K562 (cell line): Measurements from ENCODE around the gene MYO1B. TPM values are rescaled to one million over a fixed set of nuclear protein-coding genes. Genes with fewer than 3 reads are reported as not detected.

Experiments used
- ATAC-seq: fragments of 200-7000 bp; cut with Tn5 transposase; 3 replicates; pipeline ENCODE4 v1.9.1; 2020; ENCODE audit warnings: moderate library complexity
- BruUV-seq: library from RNA; stranded (reverse); fragments of 400-500 nt; replicated peaks from 2 replicates; lab custom pipeline; 2021; lab: Mats Ljungman, UMichigan
- CTCF ChIA-PET: fragments of 300-600 bp; formaldehyde crosslinking; extraction: SDS; loops from one replicate; lab custom pipeline; 2021; ENCODE audit warnings: low intra/inter-chr PET ratio; lab: Yijun Ruan, JAX
- POLR2A ChIA-PET: fragments of 300-600, 350-650 bp; sonication (Branson Sonifier 250); formaldehyde crosslinking; extraction: SDS; loops from one replicate; lab custom pipeline; 2021; ENCODE audit warnings: antibody characterized with exemption, inconsistent platforms; lab: Yijun Ruan, JAX
- DNase-seq, 4 experiments: peaks; one replicate each; pipeline versions ENCODE4 v3.0.0 to v3.0.0-alpha.2; 2011 to 2018; ENCODE audit warnings: low spot score in 3 of 4, mixed read lengths in 3 of 4; ENCODE audit errors: extremely low read depth in 1 of 4
- FAIRE-seq: peaks from 2 replicates; lab custom pipeline; 2011; peaks lifted over from hg19 to GRCh38; lab: Jason Lieb, UNC
- H2AFZ ChIP-seq: 2 replicates; pipeline ENCODE4 v1.6.0; 2011; ENCODE audit warnings: low read depth, low read length, control low read depth, inconsistent platforms
- H3K27ac ChIP-seq: fragments of 200-600 bp; 3 replicates; pipeline ENCODE4 v1.8.0; 2011; ENCODE audit warnings: low read depth, mild to moderate bottlenecking, control low read depth, inconsistent platforms, low read length, moderate library complexity, mixed read lengths; ENCODE audit errors: extremely low read depth
- H3K27me3 ChIP-seq, 2 experiments: fragments of 300-600 bp in 1 of 2; 2 replicates in 1 of 2; 3 replicates in 1 of 2; pipeline versions ENCODE4 v1.6.0 to v1.8.0; 2011; ENCODE audit warnings: inconsistent platforms in 2 of 2, low read length in 2 of 2, mild to moderate bottlenecking in 1 of 2, mixed read lengths in 1 of 2, moderate library complexity in 1 of 2; ENCODE audit not compliant: control insufficient read depth in 2 of 2, insufficient read depth in 2 of 2
- H3K36me3 ChIP-seq: fragments of 300-600 bp; 3 replicates; pipeline ENCODE4 v1.8.0; 2011; ENCODE audit warnings: mild to moderate bottlenecking, low read length, inconsistent platforms; ENCODE audit not compliant: control insufficient read depth, insufficient read depth
- H3K4me1 ChIP-seq, 2 experiments: fragments of 200-600 bp in 1 of 2; replicated peaks in 1 of 2; 2 replicates in 1 of 2; 3 replicates in 1 of 2; pipeline versions ENCODE4 v1.5.1 to v1.8.0; 2011; ENCODE audit warnings: inconsistent platforms in 2 of 2, low read length in 2 of 2, mild to moderate bottlenecking in 1 of 2, mixed read lengths in 1 of 2, moderate library complexity in 1 of 2; ENCODE audit not compliant: control insufficient read depth in 2 of 2, insufficient read depth in 2 of 2
- H3K4me2 ChIP-seq: 2 replicates; pipeline ENCODE4 v1.6.1; 2011; ENCODE audit warnings: low read length, control low read depth, inconsistent platforms, mixed read lengths; ENCODE audit not compliant: insufficient read depth
- H3K4me3 ChIP-seq: fragments of 200-600 bp; sonication (generic), shearing (Covaris generic); 2 replicates; pipeline ENCODE4 v1.5.1; 2016; ENCODE audit warnings: control low read depth, inconsistent platforms
- H3K79me2 ChIP-seq: fragments of 200-600 bp; 3 replicates; pipeline ENCODE4 v1.8.0; 2011; ENCODE audit warnings: low read length, inconsistent platforms; ENCODE audit not compliant: control insufficient read depth, insufficient read depth
- H3K9ac ChIP-seq, 2 experiments: 2 replicates each; pipeline versions ENCODE4 v1.6.0 to v1.6.1; 2011; ENCODE audit warnings: low read depth in 2 of 2, low read length in 2 of 2, control low read depth in 1 of 2, inconsistent platforms in 1 of 2, mild to moderate bottlenecking in 1 of 2, mixed read lengths in 1 of 2; ENCODE audit not compliant: insufficient read depth in 1 of 2
- H3K9me1 ChIP-seq: one replicate; pipeline ENCODE4 v1.6.0; 2011; ENCODE audit warnings: inconsistent platforms, mild to moderate bottlenecking, low read length, moderate library complexity; ENCODE audit not compliant: control insufficient read depth, insufficient read depth
- H3K9me3 ChIP-seq: replicated peaks from 2 replicates; pipeline ENCODE4 v1.5.1; 2011; ENCODE audit warnings: low read depth, low read length, inconsistent platforms; ENCODE audit not compliant: control insufficient read depth, insufficient read depth
- H4K20me1 ChIP-seq: replicated peaks from 2 replicates; pipeline ENCODE4 v1.6.1; 2011; ENCODE audit warnings: low read length, inconsistent platforms, mixed read lengths; ENCODE audit not compliant: control insufficient read depth, insufficient read depth
- ATF3 ChIP-seq, 2 experiments: fragments of 450-650 bp in 1 of 2; sonication (generic) in 1 of 2; formaldehyde crosslinking in 1 of 2; IDR thresholded peaks in 1 of 2; conservative IDR thresholded peaks in 1 of 2; 2 replicates each; pipeline versions ENCODE4 v1.6.1 to v1.8.1; 2016 to 2023; ENCODE audit warnings: mild to moderate bottlenecking in 2 of 2, moderate library complexity in 2 of 2, inconsistent platforms in 1 of 2, missing genetic modification reagents in 1 of 2
- ATF7 ChIP-seq: fragments of 450-650 bp; IDR thresholded peaks from 2 replicates; pipeline ENCODE4 v1.7.1; 2014; ENCODE audit warnings: mild to moderate bottlenecking, moderate library complexity
- CBX5 ChIP-seq: IDR thresholded peaks from 2 replicates; pipeline ENCODE4 v1.6.1; 2014; ENCODE audit warnings: low read depth, borderline replicate concordance
- E2F6 ChIP-seq, 2 experiments: IDR thresholded peaks; 2 replicates each; pipeline ENCODE4 v1.6.1; 2011; ENCODE audit warnings: borderline replicate concordance in 1 of 2, control low read depth in 1 of 2, low read depth in 1 of 2, low read length in 1 of 2, mild to moderate bottlenecking in 1 of 2, mixed read lengths in 1 of 2, moderate library complexity in 1 of 2; ENCODE audit not compliant: insufficient read depth in 1 of 2, insufficient read length in 1 of 2, poor library complexity in 1 of 2, severe bottlenecking in 1 of 2; ENCODE audit errors: extremely low read depth in 1 of 2
- GABPA ChIP-seq: fragments of 200-800 bp; sonication (Bioruptor generic); conservative IDR thresholded peaks from 2 replicates; pipeline ENCODE4 v1.6.1; 2016; ENCODE audit warnings: low read depth, missing genetic modification characterization, missing compliant biosample characterization
- MED1 ChIP-seq: sonication (generic); formaldehyde crosslinking; IDR thresholded peaks from 2 replicates; pipeline ENCODE4 v1.8.1; 2023; ENCODE audit warnings: missing genetic modification reagents, borderline replicate concordance
- MEF2D ChIP-seq: conservative IDR thresholded peaks from 2 replicates; pipeline ENCODE4 v1.6.1; 2016; ENCODE audit warnings: low read depth, missing genetic modification characterization, missing compliant biosample characterization
- MEIS2 ChIP-seq: fragments of 450-650 bp; IDR thresholded peaks from 2 replicates; pipeline ENCODE4 v1.6.1; 2014; ENCODE audit warnings: mild to moderate bottlenecking; ENCODE audit not compliant: partially characterized antibody
- MXI1 ChIP-seq: IDR thresholded peaks from 2 replicates; pipeline ENCODE4 v1.6.1; 2011; ENCODE audit warnings: low read depth, mild to moderate bottlenecking, improper control_type of control experiment, low read length
- PKNOX1 ChIP-seq: fragments of 450-650 bp; IDR thresholded peaks from 2 replicates; pipeline ENCODE4 v1.6.1; 2016
- SMARCA4 ChIP-seq: fragments of 450-650 bp; IDR thresholded peaks from 2 replicates; pipeline ENCODE4 v1.6.1; 2016
- SPI1 ChIP-seq: IDR thresholded peaks from 2 replicates; pipeline ENCODE4 v1.6.1; 2011; ENCODE audit warnings: low read depth, low read length, control low read depth, borderline replicate concordance
- TCF3 ChIP-seq: sonication (generic); formaldehyde crosslinking; IDR thresholded peaks from 2 replicates; pipeline ENCODE4 v1.4.0; 2020; ENCODE audit warnings: mild to moderate bottlenecking, missing genetic modification reagents
- TEAD4 ChIP-seq, 2 experiments: sonication (generic) in 1 of 2; formaldehyde crosslinking in 1 of 2; IDR thresholded peaks; 2 replicates each; pipeline versions ENCODE4 v1.6.1 to v1.8.0; 2012 to 2022; ENCODE audit warnings: borderline replicate concordance in 1 of 2, inconsistent platforms in 1 of 2, low read length in 1 of 2, mild to moderate bottlenecking in 1 of 2, missing genetic modification reagents in 1 of 2
- WGBS: fragments of 100-300 bp; shearing (Covaris generic); methylation state at CpG from one replicate; pipeline ENCODE4 v1.1.6; 2016; ENCODE audit warnings: low coverage, mixed read lengths; ENCODE audit not compliant: insufficient coverage; ENCODE audit errors: missing lambda C conversion rate; 5-methylcytosine and 5-hydroxymethylcytosine counted together
- in situ Hi-C: fragments of 300-500 bp; cut with MboI; formaldehyde crosslinking; loops from 4 replicates; pipeline ENCODE4 v1.15.0; 2018; ENCODE audit warnings: inconsistent platforms, mixed read lengths
- intact Hi-C: fragments of 100-400 bp; cut with micrococcal nuclease; formaldehyde crosslinking; loops from 2 replicates; pipeline ENCODE4 v1.14.2; 2022
- polyA plus RNA-seq, 8 experiments: library from polyadenylated mRNA; depleted of rRNA in 4 of 8; stranded (reverse) in 5 of 8; unstranded in 3 of 8; fragments of >200 nt; fragmentation: Nextera tagmentation in 2 of 8; fragmentation: Illumina TruSeq in 1 of 8; extraction: Ambion mirVana in 2 of 8; extraction: Trizol in 1 of 8; gene quantifications; 2 replicates each; pipeline versions ENCODE4 v1.2.1 to v1.2.3, GENCODE V29; 2011 to 2014; ENCODE audit warnings: inconsistent platforms in 1 of 8, missing spikeins in 1 of 8
- total RNA-seq, 7 experiments: library from RNA; depleted of rRNA in 6 of 7; stranded (reverse); fragments of >200 nt in 6 of 7; fragmentation: Illumina TruSeq in 2 of 7; extraction: Trizol in 2 of 7; gene quantifications; 2 replicates each; pipeline versions ENCODE4 v1.2.1 to v1.2.3, GENCODE V29; 2011 to 2021; ENCODE audit warnings: low replicate concordance in 1 of 7

Gene MYO1B
- total and polyA plus RNA-seq, 9 of the 15 experiments (the other 6 are each of a cell fraction or from before 2014, with no cell fraction given): 0.04 to 0.33 (median 0.20) TPM; not detected in 5

- TF ChIP-seq MED1 (CRISPR knock-in tag) (no peak), TCF3 (CRISPR knock-in tag) (no peak)
Observed at GRCh38 chr2:191374939-191375338, 129.7 kb downstream of the MYO1B start (continued).

- intact Hi-C loops (no loop called here), in situ Hi-C loops (no loop called here)
- no peaks in the 10 kb centered on the region for H3K9me1 ChIP-seq
- H3K9ac ChIP-seq: no peak overlapping the region
- ATAC-seq (peak; percentile 90), FAIRE-seq (peak; percentile 76), DNase-seq (peak; percentile 6 to 52 (median 17))
- 3% methylated on average over 3 of the region's 3 CpGs for WGBS
- BruUV-seq: no TSS peak
- H3K9me3 ChIP-seq: no peaks in the 10 kb centered on the region
- no peak overlapping the region for H3K27ac ChIP-seq
- H3K4me1 ChIP-seq: no peaks in the 10 kb centered on the region; a peak in 2 of 5 replicates
- POLR2A ChIA-PET: no interaction called here
- H3K27me3 ChIP-seq: no peaks in the 10 kb centered on the region
- no peaks in the 10 kb centered on the region for H3K36me3 ChIP-seq
- 0 out of 2 replicates have a peak overlapping the region, but pooled peaks have one; percentile 22 for H2AFZ ChIP-seq
- CTCF ChIA-PET: no interaction called here
- H3K4me3 ChIP-seq: no peak overlapping the region
- H4K20me1 ChIP-seq: no peaks in the 10 kb centered on the region
- H3K4me2 ChIP-seq: no peak overlapping the region
- H3K79me2 ChIP-seq: no peaks in the 10 kb centered on the region
- TF ChIP-seq PKNOX1 (peak; percentile 92), MEF2D (tag) (no peak), CBX5 (no peak), E2F6 (IDR thresholded peaks at IDR 0.05; ENCODE audit: borderline replicate concordance in 1 of 2, extremely low read depth in 1 of 2, insufficient read depth in 1 of 2, insufficient read length in 1 of 2, low read depth in 1 of 2, low read length in 1 of 2, poor library complexity in 1 of 2, severe bottlenecking in 1 of 2) (peak in 1 of 2 experiments; percentile 30), SPI1 (peak; percentile 99), SMARCA4 (peak; percentile 50; the same call in 1 of the 2 replicates), ATF3 (IDR thresholded peaks at IDR 0.05) (peak; percentile 80), ATF3 (CRISPR knock-in tag; conservative IDR thresholded peaks at IDR 0.05) (no peak), ATF7 (0 out of 2 replicates have a peak, but pooled peaks have one; percentile 15), MEIS2 (peak; percentile 95), GABPA (peak; percentile 63), MXI1 (no peak), TEAD4 (IDR thresholded peaks at IDR 0.05; ENCODE audit: low read length) (0 out of 2 replicates have a peak, but pooled peaks have one; percentile 14), TEAD4 (CRISPR knock-in tag; IDR thresholded peaks at IDR 0.05; ENCODE audit: borderline replicate concordance) (no peak)
Observed at GRCh38 chr2:191376981-191377629, 131.9 kb downstream of the MYO1B start.
